CD4-positive, alpha-beta T cell (primary cell): ENCODE measurements around the gene STX8. TPM values are rescaled to one million over a fixed set of nuclear protein-coding genes. Genes with fewer than 3 reads are reported as not detected.
A peak's percentile ranks its signal among the peaks of the same experiment; 100 is the strongest.
"Not testable (repeated sequence)": the region's sequence is repeated elsewhere in the genome, so short reads cannot be mapped to it uniquely, and the experiment has no call there.

Experiments
- ATAC-seq: fragments of 200-7000 bp; cut with Tn5 transposase; one replicate; pipeline ENCODE4 v1.10.0; 2022; ENCODE audit warnings: mild to moderate bottlenecking; ENCODE audit not compliant: poor library complexity
- CTCF ChIA-PET: fragments of 350-600 bp; sonication (Branson Sonifier 250); formaldehyde crosslinking; loops from one replicate; lab custom pipeline; 2021; ENCODE audit warnings: antibody characterized with exemption, inconsistent platforms; lab: Charles Lee
- POLR2A ChIA-PET: fragments of 350-600 bp; sonication (Branson Sonifier 250); formaldehyde crosslinking; loops from one replicate; lab custom pipeline; 2021; ENCODE audit warnings: antibody characterized with exemption, inconsistent platforms; lab: Charles Lee
- DNase-seq, 14 experiments: peaks; one replicate each; pipeline ENCODE4 v3.0.0-alpha.2; 2013 to 2020; ENCODE audit warnings: mixed read lengths in 2 of 14
- H3K27ac ChIP-seq, 2 donors: one replicate each; pipeline versions ENCODE4 v1.5.1 to v1.7.0; 2013; ENCODE audit warnings: low read length in 2 of 2, low read depth in 1 of 2, mild to moderate bottlenecking in 1 of 2
- H3K27me3 ChIP-seq, 2 experiments: 1 replicate in 1 of 2; 2 replicates in 1 of 2; pipeline versions ENCODE4 v1.6.1 to v1.7.0; 2013; ENCODE audit warnings: low read length in 2 of 2, control low read depth in 1 of 2, mild to moderate bottlenecking in 1 of 2, moderate library complexity in 1 of 2; ENCODE audit not compliant: insufficient read depth in 2 of 2, control insufficient read depth in 1 of 2
- H3K36me3 ChIP-seq: one replicate; pipeline ENCODE4 v1.6.1; 2013; ENCODE audit warnings: low read length, control low read depth; ENCODE audit not compliant: insufficient read depth
- H3K4me1 ChIP-seq: one replicate; pipeline ENCODE4 v1.6.1; 2013; ENCODE audit warnings: low read length, control low read depth; ENCODE audit not compliant: insufficient read depth
- H3K4me3 ChIP-seq: one replicate; pipeline ENCODE4 v1.5.1; 2013; ENCODE audit warnings: mild to moderate bottlenecking, low read length, moderate library complexity
- H3K9me3 ChIP-seq, 2 experiments: 1 replicate in 1 of 2; 2 replicates in 1 of 2; pipeline versions ENCODE4 v1.6.1 to v1.7.0; 2013; ENCODE audit warnings: low read length in 2 of 2, mild to moderate bottlenecking in 2 of 2, control low read depth in 1 of 2, moderate library complexity in 1 of 2; ENCODE audit not compliant: control insufficient read depth in 1 of 2, insufficient read depth in 1 of 2
- H3K27ac Mint-ChIP-seq: one replicate; pipeline ENCODE4 v1.8.0; 2020; ENCODE audit warnings: mixed read lengths
- H3K27me3 Mint-ChIP-seq: one replicate; pipeline ENCODE4 v1.8.0; 2021; ENCODE audit warnings: mixed read lengths
- H3K36me3 Mint-ChIP-seq: one replicate; pipeline ENCODE4 v1.8.0; 2021; ENCODE audit warnings: low read depth, mixed read lengths
- H3K4me1 Mint-ChIP-seq: one replicate; pipeline ENCODE4 v1.8.0; 2021; ENCODE audit warnings: low read depth, mixed read lengths
- H3K4me3 Mint-ChIP-seq: one replicate; pipeline ENCODE4 v1.8.0; 2020; ENCODE audit warnings: mild to moderate bottlenecking, mixed read lengths
- H3K9me3 Mint-ChIP-seq: one replicate; pipeline ENCODE4 v1.8.0; 2020; ENCODE audit warnings: mixed read lengths
- intact Hi-C, 2 experiments: fragments of 100-400 bp; cut with DNase I in 1 of 2; cut with micrococcal nuclease in 1 of 2; formaldehyde crosslinking; loops; one replicate each; pipeline versions ENCODE4 v1.15.1 to v1.9.0; 2023 to 2025; cut with DNase I, micrococcal nuclease
- total RNA-seq, 174 experiments: library from RNA in 2 of 174; stranded (reverse) in 2 of 174; gene quantifications; one replicate each; pipeline ENCODE4 v1.2.3 and lab custom pipeline; 2021 to 2026
- TF ChIP-seq, protein P1 (sequence below): fragments of 200-600 bp; IDR thresholded peaks from one replicate; pipeline ENCODE4 v1.8.0; 2022; ENCODE audit warnings: antibody characterized with exemption, mild to moderate bottlenecking

The STX8 gene
- total RNA-seq, 2 experiments from 2014 or later: 52.2 to 63.2 TPM

GRCh38 chr17:9557161-9557755 is 18.4 kb downstream of the STX8 start:
- CTCF ChIA-PET: interaction anchor here (1.2 kb wide), 1 partner anchor 20 kb away, joined by 5 read pairs; no protein-coding TSS in a partner anchor
- Mint-ChIP-seq H3K27ac (no peak overlapping the region), H3K4me3 (no peak overlapping the region)

GRCh38 chr17:9554715-9555114 is 20.9 kb downstream of the STX8 start:
- CTCF ChIA-PET: interaction anchor here (1.1 kb wide), 1 partner anchor 35 kb away, joined by 3 read pairs; no protein-coding TSS in a partner anchor
- intact Hi-C loops, H3K27me3 Mint-ChIP-seq, H3K27ac Mint-ChIP-seq, H3K27ac ChIP-seq, H3K9me3 ChIP-seq, H3K36me3 ChIP-seq, H3K4me1 Mint-ChIP-seq, H3K4me3 Mint-ChIP-seq, H3K9me3 Mint-ChIP-seq, H3K4me1 ChIP-seq, H3K27me3 ChIP-seq, H3K4me3 ChIP-seq: not testable (repeated sequence)
- H3K36me3 Mint-ChIP-seq: peaks cover 39% of the 10 kb centered on the region
- DNase-seq (peak in 11 of 14 experiments; percentile 6 to 66 (median 29)), ATAC-seq (peak; percentile 54)
- POLR2A ChIA-PET: interaction anchor here (0.7 to 0.9 kb wide), 3 partner anchors 11 to 654 kb away, joined by 3 to 4 read pairs (median 3); no protein-coding TSS in a partner anchor
- TF ChIP-seq, protein P1, sequence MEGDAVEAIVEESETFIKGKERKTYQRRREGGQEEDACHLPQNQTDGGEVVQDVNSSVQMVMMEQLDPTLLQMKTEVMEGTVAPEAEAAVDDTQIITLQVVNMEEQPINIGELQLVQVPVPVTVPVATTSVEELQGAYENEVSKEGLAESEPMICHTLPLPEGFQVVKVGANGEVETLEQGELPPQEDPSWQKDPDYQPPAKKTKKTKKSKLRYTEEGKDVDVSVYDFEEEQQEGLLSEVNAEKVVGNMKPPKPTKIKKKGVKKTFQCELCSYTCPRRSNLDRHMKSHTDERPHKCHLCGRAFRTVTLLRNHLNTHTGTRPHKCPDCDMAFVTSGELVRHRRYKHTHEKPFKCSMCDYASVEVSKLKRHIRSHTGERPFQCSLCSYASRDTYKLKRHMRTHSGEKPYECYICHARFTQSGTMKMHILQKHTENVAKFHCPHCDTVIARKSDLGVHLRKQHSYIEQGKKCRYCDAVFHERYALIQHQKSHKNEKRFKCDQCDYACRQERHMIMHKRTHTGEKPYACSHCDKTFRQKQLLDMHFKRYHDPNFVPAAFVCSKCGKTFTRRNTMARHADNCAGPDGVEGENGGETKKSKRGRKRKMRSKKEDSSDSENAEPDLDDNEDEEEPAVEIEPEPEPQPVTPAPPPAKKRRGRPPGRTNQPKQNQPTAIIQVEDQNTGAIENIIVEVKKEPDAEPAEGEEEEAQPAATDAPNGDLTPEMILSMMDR: peak; percentile 45

More at GRCh38 chr17:9557161-9557755, 18.4 kb downstream of the STX8 start:
- POLR2A ChIA-PET: interaction anchor here (0.8 kb wide), 1 partner anchor 8 kb away, joined by 3 read pairs; no protein-coding TSS in a partner anchor
- TF ChIP-seq, protein P1: no peak
- peaks cover 30% of the 10 kb centered on the region for H3K36me3 Mint-ChIP-seq
- ATAC-seq: no peak
- intact Hi-C loops: no loop called here
- H3K9me3 Mint-ChIP-seq: no peaks in the 10 kb centered on the region
- Histone ChIP-seq H3K9me3 (no peaks in the 10 kb centered on the region), H3K4me3 (no peak overlapping the region), H3K4me1 (no peaks in the 10 kb centered on the region), H3K27ac (no peak overlapping the region), H3K27me3 (no peaks in the 10 kb centered on the region), H3K36me3 (peaks cover 8% of the 10 kb centered on the region)
- DNase-seq: no peak
- H3K4me1 Mint-ChIP-seq: peaks cover under 1% of the 10 kb centered on the region
- H3K27me3 Mint-ChIP-seq: no peaks in the 10 kb centered on the region

GRCh38 chr17:9553596-9553995 is 22.0 kb downstream of the STX8 start:
- Histone ChIP-seq H3K27ac (no peak overlapping the region), H3K4me3 (no peak overlapping the region), H3K4me1 (no peaks in the 10 kb centered on the region), H3K27me3 (no peaks in the 10 kb centered on the region), H3K36me3 (peaks cover 8% of the 10 kb centered on the region), H3K9me3 (no peaks in the 10 kb centered on the region)
- Mint-ChIP-seq H3K27ac (no peak overlapping the region), H3K4me1 (no peaks in the 10 kb centered on the region), H3K36me3 (peaks cover 45% of the 10 kb centered on the region), H3K4me3 (no peak overlapping the region), H3K9me3 (no peaks in the 10 kb centered on the region), H3K27me3 (no peaks in the 10 kb centered on the region)
- DNase-seq (no peak), ATAC-seq (no peak)
- ChIA-PET CTCF (no interaction called here), POLR2A (no interaction called here)
- TF ChIP-seq, protein P1: no peak
- intact Hi-C loops: no loop called here
